Activated CD4-positive, alpha-beta T cell treated with anti-CD3 and anti-CD28 coated beads, Interleukin-2, Interleukin-6, amounts not matched to agents 100 ng/mL and 50 ng/mL, durations not matched to agents 16 hours and 8 hours (primary cell): ENCODE results near the gene SEZ6.

Source experiments
- DNase-seq: peaks from one replicate; pipeline ENCODE4 v3.0.0-alpha.2; 2020

Gene SEZ6, protein sequence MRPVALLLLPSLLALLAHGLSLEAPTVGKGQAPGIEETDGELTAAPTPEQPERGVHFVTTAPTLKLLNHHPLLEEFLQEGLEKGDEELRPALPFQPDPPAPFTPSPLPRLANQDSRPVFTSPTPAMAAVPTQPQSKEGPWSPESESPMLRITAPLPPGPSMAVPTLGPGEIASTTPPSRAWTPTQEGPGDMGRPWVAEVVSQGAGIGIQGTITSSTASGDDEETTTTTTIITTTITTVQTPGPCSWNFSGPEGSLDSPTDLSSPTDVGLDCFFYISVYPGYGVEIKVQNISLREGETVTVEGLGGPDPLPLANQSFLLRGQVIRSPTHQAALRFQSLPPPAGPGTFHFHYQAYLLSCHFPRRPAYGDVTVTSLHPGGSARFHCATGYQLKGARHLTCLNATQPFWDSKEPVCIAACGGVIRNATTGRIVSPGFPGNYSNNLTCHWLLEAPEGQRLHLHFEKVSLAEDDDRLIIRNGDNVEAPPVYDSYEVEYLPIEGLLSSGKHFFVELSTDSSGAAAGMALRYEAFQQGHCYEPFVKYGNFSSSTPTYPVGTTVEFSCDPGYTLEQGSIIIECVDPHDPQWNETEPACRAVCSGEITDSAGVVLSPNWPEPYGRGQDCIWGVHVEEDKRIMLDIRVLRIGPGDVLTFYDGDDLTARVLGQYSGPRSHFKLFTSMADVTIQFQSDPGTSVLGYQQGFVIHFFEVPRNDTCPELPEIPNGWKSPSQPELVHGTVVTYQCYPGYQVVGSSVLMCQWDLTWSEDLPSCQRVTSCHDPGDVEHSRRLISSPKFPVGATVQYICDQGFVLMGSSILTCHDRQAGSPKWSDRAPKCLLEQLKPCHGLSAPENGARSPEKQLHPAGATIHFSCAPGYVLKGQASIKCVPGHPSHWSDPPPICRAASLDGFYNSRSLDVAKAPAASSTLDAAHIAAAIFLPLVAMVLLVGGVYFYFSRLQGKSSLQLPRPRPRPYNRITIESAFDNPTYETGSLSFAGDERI

DNA sequence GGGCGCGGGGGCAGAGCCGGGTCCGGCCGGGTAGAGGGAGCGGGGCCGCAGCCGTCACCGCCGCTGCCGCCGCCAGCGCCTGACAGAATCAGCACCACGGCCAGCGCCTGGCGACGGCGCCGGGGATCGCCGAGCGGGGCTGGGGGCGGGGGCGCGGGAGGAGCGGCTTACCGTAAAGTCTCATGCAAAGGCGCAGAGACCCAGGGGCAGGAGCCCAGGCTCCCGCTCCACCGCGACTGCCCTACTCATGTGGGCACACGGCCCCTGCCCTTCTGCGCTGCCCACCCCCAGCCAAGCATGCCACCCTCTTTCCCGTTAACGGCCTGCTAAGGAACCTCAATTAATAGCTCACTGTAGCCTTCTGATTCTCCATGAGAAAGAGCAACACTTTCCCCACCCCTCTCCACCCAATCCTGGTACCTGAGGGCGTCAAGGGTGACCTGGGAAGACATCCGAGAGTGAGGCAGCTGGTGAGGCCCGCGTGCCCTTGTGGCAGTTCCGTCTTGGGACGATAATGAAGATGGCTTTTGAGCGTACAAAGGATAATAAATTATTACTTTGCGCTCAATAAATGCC is at the start of gene SEZ6:
Gene SEZ6, minus strand, starts transcription at position 98 of the 576 bp plus-strand sequence. CDS start 164 bp downstream, outside the sequence.
- DNase-seq, result peak; percentile 73

DNA sequence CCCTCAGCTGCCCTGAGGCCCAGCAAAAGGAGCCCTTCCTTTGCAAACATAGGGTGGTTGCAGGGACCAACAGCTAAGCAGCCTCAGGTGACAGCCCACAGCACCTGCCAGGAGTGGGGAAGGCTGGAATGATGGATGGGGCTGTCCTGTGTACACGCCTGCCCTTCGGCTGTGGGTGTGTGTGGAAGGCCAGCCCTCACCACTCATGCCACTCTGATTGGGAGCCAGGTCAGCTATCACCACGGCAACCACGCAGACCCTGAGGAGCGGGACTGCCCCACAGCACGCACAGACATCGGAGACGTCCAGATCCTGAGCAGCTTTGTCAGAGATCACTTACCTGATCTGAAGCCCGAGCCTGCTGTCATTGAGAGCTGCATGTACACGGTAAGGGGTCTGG is 49.0 kb upstream of the SEZ6 start:
- DNase-seq, result no peak

DNA sequence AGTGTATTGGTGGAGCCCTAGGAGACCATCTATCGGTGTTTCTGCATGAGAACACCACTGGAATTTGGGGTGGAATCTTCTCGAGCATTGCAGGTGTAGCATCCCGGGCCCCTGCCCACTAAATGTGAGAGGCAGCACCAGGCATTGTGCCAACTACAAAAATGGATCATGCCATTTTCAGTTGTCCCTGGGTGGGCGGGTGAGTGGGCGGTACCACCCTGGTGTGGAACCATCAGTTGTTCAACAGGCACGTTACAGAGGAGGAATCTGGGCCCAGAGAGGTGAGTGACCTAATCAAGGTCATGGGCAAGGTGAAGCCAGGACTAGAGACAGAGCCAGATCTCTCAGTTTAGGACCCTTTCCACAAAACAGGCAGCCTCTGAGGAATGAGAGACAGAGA is 45.9 kb upstream of the SEZ6 start:
- no peak for DNase-seq

DNA sequence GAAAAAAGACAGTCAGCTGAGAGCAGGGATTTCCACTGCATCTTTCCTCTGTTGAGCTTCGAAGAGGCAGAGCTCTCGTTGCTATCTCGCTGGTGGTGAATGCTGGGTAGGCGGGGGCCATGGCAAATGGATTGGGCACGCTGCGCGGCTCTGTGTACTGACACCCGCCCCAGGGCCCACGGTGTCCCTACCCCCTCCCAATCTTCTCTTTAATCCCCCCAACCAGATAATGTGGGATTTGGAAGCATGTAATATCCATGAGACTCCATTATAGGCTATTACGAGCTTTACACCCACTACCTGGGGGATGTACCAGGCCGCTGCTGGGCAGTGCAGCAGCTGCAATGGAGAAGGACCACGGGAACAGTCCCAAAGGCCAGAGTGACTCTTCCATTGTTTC is 45.4 kb upstream of the SEZ6 start:
- no peak for DNase-seq

DNA sequence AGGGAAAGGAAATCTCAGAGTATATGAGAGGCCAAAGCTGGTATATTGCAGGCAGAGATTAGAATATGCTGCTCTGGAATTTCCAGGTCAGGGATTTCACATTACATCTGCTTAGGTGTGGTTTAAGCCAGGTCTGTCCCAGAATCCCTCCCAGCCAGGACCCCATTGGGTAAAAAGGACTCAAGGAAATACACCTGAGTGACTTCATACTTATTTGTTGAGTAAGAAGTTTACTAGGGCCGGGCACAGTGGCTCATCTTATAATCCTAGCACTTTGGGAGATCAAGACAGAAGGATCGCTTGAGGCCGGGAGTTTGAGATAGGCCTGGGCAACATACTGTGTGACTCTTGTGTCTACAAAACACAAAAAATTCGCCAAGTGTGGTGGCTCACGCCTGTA is 44.3 kb upstream of the SEZ6 start:
- no peak for DNase-seq

DNA sequence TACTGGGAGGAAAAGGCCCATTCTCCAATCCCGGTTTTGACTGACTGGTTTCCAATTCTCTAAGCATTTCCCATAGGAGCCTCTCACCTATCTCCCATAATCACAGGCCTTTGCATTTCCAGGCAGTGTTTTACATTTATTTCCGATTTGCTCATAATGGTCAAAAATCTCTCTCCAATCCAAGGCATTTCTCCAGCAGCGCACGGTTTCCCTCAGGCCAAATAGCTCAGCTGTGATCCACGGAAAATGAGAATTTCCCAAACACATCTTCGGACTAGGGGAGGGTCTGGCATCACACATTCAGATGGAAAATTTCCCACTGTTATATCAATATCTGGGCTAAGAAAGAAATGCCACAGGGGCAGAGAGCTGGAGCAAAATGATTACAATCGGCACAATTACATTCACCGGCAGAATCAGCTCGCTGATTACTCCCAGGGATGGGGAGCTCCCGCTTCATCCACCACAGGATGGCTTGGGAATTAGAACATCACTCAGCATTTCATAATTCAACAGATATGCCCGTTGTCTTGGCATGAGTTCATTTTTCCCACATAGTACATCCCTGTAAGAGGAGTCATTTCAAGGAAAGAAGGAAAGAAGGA is 43.8 kb upstream of the SEZ6 start:
- DNase-seq, result no peak

DNA sequence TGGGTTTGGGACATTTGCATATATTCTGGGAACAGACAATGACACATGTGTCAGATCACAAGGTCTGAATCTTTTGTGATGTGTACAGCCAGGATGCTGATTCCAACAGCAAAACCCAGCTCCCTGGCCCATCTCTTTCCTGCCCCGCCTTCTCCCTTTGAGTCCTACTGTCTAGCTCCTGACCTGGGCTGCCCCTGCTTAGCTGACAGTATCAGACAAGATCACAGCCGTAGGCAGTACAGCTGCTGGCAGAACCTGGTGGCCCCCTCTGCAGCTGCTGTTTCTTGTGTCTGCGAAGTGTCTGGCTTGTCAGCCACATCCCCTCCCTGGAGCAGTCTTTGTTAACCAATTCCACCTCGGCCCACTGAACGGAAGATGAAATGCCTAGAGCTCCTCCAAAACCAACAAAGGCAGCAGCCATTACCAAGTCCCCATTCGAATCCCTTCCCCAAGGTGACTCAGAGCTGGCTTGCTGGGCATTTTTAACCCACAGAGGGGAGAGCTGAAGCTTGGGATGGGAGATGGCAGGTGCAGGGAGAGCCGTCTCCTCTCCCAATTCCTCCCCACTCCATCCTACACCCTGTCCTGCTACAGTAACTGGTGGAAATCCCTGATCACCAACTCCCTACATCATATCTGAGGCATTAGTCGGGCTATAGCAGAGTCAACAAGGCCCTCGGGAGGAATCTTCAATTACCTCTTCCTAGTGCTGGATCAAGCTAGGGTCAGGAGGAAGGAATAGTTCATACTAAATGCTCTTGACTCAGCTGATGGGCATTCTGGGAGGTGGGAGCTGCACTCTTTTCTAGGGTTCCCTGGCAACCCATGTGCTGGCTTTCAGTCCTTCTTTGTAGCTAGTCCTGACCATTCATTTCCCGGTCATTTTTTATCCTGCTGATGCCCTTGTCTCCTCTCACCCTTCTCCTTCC is 42.9 kb upstream of the SEZ6 start:
- no peak for DNase-seq

DNA sequence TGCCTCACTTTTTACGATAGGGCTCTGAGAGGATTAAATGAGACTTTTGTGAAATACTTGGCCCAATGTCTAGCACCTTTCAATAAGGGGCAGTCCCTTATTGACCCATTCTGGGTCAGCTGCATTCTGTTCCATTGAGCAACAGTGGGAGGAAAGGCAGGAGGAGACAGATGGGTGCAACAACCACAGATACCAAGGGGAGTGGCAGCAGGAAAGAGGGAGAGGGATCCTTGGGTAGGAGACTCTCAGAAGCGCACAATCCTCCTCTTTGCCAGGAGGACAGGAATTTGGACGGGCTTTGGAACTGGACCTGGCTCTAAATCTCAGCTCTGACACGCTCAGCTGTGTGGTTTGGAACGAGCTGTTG is 40.6 kb upstream of the SEZ6 start:
- DNase-seq, result no peak

DNA sequence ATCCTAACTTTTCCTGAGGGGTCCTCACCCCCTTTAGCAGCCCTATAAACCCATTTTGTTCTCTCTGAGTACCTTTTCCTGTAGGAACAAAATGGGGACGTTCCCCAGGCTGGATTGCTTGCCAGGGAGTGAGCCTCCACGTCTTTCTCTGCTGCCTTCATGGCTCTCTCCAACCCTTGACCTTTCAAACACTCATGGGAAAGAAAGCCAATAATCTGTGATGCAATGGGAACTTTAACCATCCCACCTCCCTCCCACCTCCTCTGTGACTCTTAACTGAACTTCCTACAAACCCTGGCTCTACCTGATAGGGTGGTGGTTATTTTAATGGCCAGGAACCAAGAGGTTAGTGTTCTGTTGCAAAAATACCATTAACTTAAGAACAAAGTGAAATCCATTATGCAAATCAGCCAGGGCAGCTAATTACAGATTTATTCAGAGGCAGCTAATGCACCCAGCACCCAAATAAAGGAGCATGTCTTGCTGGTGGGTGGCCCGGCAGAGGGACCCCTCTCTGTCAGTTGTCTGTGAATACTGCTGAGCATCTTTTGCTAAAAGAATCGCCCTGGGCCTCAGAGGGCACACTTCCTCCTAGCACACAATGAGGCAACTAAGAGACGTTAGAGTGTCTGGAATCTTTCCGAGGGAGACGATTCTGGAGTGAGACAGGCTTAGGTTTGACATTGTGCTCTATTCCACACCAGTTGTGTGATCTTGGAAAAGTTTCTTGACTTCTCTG is 40.1 kb upstream of the SEZ6 start:
- DNase-seq, result no peak

DNA sequence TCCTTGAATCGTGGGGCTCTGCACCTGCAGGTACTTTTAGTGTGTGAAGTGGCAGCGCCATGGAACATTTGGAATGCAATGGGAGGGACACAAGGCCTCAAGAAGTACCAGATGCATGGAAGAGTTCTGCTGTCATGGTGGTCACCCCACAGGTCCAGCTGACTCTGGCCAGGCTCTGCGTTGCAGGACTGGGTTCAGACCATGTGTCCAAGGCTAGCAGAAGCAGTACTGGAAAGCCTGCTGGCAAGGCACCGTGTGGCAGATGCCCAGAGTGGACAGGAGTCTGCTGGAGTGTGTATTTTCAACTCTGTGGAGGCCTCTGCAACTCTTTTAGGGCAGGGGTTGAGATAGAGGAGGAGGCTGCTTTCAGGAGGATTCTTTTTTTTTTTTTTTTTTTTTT is 39.2 kb upstream of the SEZ6 start:
- no peak for DNase-seq

DNA sequence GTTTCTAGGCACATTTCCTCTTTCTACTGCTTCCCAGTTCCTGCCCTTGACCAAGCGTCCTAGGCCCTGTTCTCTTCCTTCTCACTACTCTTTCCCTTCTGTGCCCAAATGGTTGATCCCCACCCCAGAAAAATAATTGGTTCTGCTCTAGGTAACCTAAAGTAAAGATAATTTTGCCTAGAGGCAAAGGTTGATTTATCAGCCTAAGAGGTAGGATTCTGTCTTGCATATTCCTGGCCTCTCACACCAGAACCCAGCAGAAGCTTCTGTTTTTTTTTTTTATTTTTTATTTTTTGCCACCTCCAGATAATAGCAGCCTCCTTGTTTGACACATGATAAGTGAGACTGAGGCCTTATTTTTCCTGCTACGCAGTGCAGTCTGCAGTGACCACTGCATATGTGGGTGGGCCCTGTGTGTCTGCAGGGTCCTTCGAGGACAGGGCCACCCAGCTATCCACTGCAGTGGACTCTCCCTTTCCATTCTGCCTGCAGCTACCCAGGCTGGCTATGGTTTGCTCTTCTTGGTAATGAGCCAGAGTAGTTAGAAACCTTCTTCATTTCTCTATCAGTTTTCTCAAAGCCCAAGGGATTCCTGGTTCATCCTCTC is 37.8 kb upstream of the SEZ6 start:
- no peak for DNase-seq

DNA sequence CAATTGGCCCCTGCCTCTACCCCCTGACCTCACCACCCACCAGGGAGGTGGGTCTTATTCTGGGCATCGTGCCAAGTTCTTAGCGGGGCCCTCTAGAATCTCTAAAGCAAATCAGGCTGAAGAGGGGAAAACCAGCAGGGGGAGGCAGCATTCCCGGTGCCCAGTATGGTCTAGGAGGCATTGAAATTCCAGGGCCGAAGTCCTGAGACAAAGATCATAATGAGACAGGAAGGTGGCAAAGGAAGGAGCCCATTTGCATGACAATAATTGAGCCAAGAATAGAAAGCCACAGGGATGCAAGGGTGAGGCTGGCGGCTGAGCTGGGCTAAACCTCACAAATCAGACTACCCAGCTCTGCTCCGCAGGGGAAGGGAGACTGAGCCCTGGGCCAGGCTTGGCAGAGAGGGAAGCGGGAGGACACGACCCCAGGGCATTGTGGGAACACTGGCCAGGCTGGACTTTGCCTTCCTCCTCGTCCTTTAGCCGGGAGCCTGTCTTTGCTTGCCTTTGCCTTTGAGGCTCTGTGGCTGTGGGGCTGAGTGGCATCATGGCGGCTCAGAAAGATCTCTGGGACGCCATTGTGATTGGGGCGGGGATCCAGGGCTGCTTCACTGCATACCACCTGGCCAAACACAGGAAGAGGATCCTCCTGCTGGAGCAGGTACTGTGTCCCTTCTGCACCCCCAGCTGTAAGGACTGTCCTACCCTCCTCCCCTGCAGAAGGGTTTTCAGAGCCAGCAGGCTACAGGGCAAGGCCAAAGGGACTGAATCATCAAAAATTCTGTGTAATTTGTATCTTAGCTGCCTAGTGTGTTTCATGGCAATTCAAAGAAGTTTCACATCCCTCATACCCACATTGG is 37.1 kb upstream of the SEZ6 start, which contains the start of gene PIPOX:
Gene PIPOX, plus strand, starts transcription at position 463 of the 860 bp plus-strand sequence. Its CDS starts 85 bp downstream, at position 548.
- no peak for DNase-seq

DNA sequence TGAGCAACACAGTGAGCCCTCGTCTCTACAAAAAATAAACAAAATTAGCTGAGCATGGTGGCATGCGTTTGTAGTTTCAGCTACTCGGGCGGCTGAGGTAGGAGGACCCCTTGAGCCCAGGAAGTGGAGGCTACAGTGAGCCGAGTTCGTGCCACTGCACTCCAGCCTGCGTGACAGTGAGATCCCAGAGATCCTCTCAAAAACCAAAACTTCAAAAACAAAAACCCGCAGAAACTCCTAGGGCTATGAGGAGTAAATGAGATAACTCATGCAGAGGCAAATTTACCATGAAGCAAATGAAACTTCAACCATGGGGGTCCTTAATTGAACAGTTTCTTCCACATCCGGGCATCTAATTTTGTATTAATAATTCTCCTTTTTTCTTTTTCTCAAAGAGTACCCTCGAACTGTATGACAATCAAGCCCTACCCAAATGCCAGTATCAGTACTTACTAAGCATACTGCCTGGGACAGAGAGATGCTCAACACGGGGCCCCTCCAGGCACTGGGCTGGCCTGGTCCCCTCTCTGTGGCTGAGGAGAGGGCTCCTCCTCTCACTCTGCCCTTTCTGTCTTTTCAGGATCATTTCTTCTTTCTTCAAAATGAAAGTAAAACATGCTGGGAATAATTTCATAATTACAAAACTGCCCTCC is 36.3 kb upstream of the SEZ6 start:
- DNase-seq, result no peak

DNA sequence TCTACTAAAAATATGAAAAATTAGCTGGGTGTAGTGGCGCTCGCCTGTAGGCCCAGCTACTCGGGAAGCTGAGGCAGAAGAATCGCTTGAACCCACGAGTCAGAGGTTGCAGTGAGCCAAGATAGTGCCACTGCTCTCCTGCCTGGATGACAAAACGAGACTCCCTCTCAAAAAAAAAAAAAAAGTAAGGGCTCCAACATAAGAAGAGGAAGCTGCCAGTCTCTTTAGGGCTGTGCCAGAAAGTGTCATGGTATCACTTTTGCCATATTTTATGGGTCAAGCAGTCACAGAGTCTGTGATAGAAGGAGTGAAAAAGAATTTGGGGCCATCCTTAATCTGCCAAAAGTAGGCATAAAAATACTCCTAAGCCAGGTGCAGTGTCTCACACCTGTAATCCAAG is 35.7 kb upstream of the SEZ6 start:
- DNase-seq, result no peak

DNA sequence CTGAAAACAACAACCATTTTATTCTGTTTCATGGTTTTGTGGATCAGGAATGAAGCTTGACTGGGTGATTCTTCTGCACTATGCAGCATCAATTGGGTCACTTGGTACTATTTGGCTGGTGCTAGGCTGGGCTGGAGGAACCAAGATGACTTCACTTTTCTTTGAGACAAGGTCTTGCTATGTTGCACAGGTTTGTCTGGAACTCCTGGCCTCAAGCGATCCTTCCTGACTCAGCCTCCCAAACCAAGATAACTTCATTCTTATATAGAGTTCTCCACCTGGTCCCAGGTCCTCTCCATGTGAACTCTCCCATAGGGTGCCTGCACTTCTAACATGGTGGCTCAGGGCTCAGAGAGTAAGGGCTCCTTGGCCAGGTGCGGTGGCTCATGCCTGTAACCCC is 35.3 kb upstream of the SEZ6 start:
- DNase-seq, result no peak

DNA sequence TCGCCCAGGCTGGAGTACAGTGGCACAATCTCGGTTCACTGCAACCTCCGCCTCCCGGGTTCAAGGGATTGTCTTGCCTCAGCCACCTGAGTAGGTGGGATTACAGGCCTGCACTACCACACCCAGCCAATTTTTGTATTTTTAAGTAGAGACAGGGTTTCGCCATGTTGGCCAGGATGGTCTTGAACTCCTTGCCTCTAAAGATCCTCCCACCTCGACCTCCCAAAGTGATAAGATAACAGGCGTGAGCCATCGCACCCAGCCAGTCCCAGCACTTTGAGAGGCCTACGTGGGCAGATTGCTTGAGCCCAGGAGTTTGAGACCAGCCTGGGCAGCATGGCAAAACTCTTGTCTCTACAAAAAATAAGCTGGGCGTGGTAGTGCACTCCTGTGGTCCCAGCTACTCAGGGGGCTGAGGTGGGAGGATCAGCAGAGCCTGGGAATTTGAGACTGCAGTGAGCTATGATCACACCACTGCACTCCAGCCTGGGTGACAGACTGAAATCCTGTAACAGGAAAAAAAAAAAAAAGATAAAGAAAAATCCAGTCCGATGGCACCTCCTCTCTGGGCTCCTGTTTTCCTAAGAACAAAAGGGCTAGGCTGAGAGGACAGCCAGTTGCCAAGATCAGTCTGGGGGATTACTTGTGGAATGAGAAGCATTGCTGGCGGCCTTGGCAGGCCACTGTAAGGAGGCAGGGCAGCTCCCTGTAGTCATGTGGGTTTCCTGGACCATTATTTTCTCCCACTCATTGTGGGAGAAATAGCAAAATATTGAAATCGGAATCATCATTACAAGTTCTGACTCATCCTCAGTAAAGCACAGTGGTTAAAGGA is 34.1 kb upstream of the SEZ6 start:
- no peak for DNase-seq

DNA sequence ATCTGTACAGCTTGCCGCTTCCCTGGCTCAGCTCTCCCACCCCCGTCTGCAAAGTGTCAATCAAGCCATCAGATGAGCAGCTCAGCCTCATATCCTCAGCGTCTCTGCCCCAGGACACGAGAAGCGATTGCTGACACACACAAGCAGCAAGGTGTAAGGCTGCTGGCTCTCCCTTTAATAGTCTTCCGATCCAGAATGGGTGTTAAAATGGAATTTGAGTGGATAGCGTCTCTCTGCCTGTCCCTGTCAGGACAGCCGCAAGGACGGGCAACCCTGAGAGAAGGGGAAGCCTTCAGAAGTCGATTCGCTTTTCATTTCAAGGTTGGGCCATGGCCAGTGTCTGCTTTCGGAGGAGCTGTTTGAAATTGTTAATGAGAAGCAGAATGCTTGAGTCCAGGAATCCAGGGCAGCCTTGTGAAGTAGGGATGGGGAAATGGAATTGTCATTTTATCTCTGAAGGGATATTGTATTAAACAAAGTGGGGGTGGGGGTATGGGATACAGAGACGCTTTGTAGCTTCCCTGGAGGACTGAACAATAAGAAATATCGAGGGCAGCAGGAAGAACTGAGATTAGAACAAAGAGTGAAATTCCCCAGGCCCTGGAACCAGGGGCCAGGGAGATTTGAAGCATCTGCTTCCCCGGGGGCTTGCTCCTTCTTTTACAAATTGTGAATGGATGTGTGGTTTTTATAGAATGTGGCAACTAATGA is 32.4 kb upstream of the SEZ6 start:
- DNase-seq, result no peak

DNA sequence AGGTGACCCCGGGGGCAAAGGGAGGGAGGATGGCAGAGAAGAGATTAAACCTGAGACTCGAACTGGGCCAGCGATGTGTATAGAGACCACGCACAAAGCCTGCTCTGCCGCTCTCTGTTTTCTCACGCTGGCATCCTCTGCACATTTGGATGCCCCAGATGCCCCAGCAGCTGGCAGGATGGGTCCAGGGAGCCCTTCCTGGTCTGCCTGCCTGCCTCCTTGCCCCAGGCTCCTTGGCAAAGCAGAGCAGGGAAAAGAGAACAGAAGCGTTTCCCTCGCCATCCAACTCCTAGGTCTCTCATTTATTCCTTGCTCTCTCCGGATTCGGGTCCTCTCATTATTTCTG is 31.9 kb upstream of the SEZ6 start:
- no peak for DNase-seq
